Heart right ventricle (tissue), 16 donors: ENCODE measurements around the gene EPHB6. TPM values are rescaled to one million over a fixed set of nuclear protein-coding genes. Genes with fewer than 3 reads are reported as not detected.

Experiments
- ATAC-seq, 8 donors: fragments of 200-7000 bp; cut with Tn5 transposase; one replicate each; pipeline ENCODE4 v1.9.1; 2020; ENCODE audit warnings: mild to moderate bottlenecking in 8 of 8, moderate library complexity in 8 of 8, moderate number of reproducible peaks in 1 of 8
- DNase-seq, 2 donors: peaks; one replicate each; pipeline ENCODE4 v3.0.0-alpha.2; 2020
- H3K27ac ChIP-seq, 10 donors: fragments of 200-600 bp; sonication (generic) in 2 of 10; one replicate each; pipeline versions ENCODE4 v1.5.0 to v1.8.0; 2020 to 2022; ENCODE audit warnings: mild to moderate bottlenecking in 3 of 10
- H3K27me3 ChIP-seq, 7 donors: fragments of 200-600 bp; one replicate each; pipeline ENCODE4 v1.8.0; 2021 to 2022; ENCODE audit warnings: mild to moderate bottlenecking in 2 of 7
- H3K36me3 ChIP-seq, 9 donors: fragments of 200-600 bp; sonication (generic) in 1 of 9; one replicate each; pipeline versions ENCODE4 v1.5.0 to v1.8.0; 2020 to 2022; ENCODE audit warnings: mild to moderate bottlenecking in 2 of 9
- H3K4me1 ChIP-seq, 9 donors: fragments of 200-600 bp; sonication (generic) in 1 of 9; one replicate each; pipeline versions ENCODE4 v1.5.0 to v1.8.0; 2020 to 2022; ENCODE audit warnings: mild to moderate bottlenecking in 4 of 9
- H3K4me3 ChIP-seq, 10 donors: fragments of 200-600 bp; sonication (generic) in 2 of 10; one replicate each; pipeline versions ENCODE4 v1.5.0 to v1.8.0; 2020 to 2022; ENCODE audit warnings: mild to moderate bottlenecking in 7 of 10, moderate library complexity in 2 of 10
- H3K9me3 ChIP-seq, 11 donors: fragments of 200-600 bp in 10 of 11; sonication (generic) in 2 of 11; one replicate each; pipeline versions ENCODE4 v1.5.0 to v1.8.0; 2013 to 2022; ENCODE audit warnings: mild to moderate bottlenecking in 2 of 11, control low read depth in 1 of 11, moderate library complexity in 1 of 11
- CTCF ChIP-seq, 9 donors: fragments of 200-600 bp; sonication (generic) in 2 of 9; IDR thresholded peaks; one replicate each; pipeline versions ENCODE4 v1.5.0 to v1.8.0; 2021 to 2022; ENCODE audit warnings: antibody characterized with exemption in 9 of 9, mild to moderate bottlenecking in 5 of 9, moderate library complexity in 1 of 9
- WGBS, 2 donors: extraction: QIAGEN DNeasy Blood & Tissue Kit; methylation state at CpG; one replicate each; pipeline ENCODE4 v1.1.7; 2013; ENCODE audit warnings: inconsistent platforms in 1 of 2; 5-methylcytosine and 5-hydroxymethylcytosine counted together
- intact Hi-C, 10 donors: fragments of 100-400 bp; cut with DNase I; formaldehyde crosslinking; loops; one replicate each; pipeline versions ENCODE4 v1.11.1 to v1.14.2; 2022
- polyA plus RNA-seq, 2 donors: library from polyadenylated mRNA; stranded (reverse); fragments of 200-250 nt; gene quantifications; one replicate each; pipeline ENCODE4 v1.2.3, GENCODE V29; 2013
- total RNA-seq, 10 donors: library from RNA; stranded (reverse); fragmentation: NEBNext Ultra II Directional in 3 of 10; extraction: Animal tissue kit (Norgen Biotek cat#: 25700) in 3 of 10; gene quantifications; one replicate each; pipeline versions ENCODE4 v1.2.1 to v1.2.4, GENCODE V29; 2021 to 2023
- donor health status: Arrhythmogenic right ventricular cardiomyopathy.
- donor health status: ischemic (EF 13 %, LVEDD 7.1; RV severe dilation, severe dysfunction).
- donor health status: healthy with polysubstance abuse.
- donor health status: DM: no; HTN: yes; CAD: no.
- donor health status: DM: no; HTN: no; CAD: no.
- donor health status: ischemic (EF 25% LVEDD 6.9; RV normal size, moderate dysfunction).
- donor health status: ischemic (EF 25% LVEDD 5.7; RV mildly dilated, moderate dysfunction).
- donor health status: healthy.
- donor health status: DM: yes; HTN: yes; CAD: no.
- donor health status: Ischemic cardiomyopathy.
- donor health status: ischemic (EF 35%, LVEDD 5.7; RV mildly dilated, moderate dysfunction).
- donor health status: nonischemic (EF 11% LVEDD 7.7; RV severe dilation, severe dysfunction).
- donor health status: DM: yes; HTN: yes; CAD: no.
- donor health status: PGD.
- donor health status: ischemic (EF 29% LVEDD 5.4; RV normal size, mild dysfunction).
- donor health status: nonischemic (EF 23%, LVEDD 6.1; RV moderate dilation, normal function).

Gene EPHB6
- total and polyA plus RNA-seq, 12 donors, result 0.55 to 14.9 (median 2.6) TPM

- no peak within 1 kb of the TSS for H3K4me3 ChIP-seq
- H3K9me3 ChIP-seq, result no peaks in the 10 kb centered on the region
- WGBS, 2 donors, result 47 to 56% methylated on average over 16 of the region's 16 CpGs
- ATAC-seq (no peak), DNase-seq (no peak)
- H3K27ac ChIP-seq, result no peak within 1 kb of the TSS
- no peak for TF ChIP-seq CTCF (IDR thresholded peaks at IDR 0.05)
- H3K4me1 ChIP-seq, result no peaks in the 10 kb centered on the region
- no peaks in the 10 kb centered on the region for H3K36me3 ChIP-seq
- peaks cover 0 to 41% (median 21%) of the 10 kb centered on the region in 7 donors for H3K27me3 ChIP-seq
- intact Hi-C loops, result loop anchor here in 1 of 10 donors (10.0 kb wide), 1 partner anchor 109 kb away; no protein-coding TSS in a partner anchor
Observed at GRCh38 chr7:142885311-142886230, 30.7 kb downstream of the EPHB6 start, which contains the start of gene TRPV6. Gene TRPV6, minus strand, starts transcription at chr7:142885745.

- H3K27ac ChIP-seq, result no peak overlapping the region
- H3K36me3 ChIP-seq, result no peaks in the 10 kb centered on the region
- H3K9me3 ChIP-seq, result no peaks in the 10 kb centered on the region
- DNase-seq, result no peak
- no peak for TF ChIP-seq CTCF (IDR thresholded peaks at IDR 0.05)
- no peaks in the 10 kb centered on the region for H3K4me1 ChIP-seq
- WGBS, 2 donors, result 76 to 84% methylated on average over 7 of the region's 7 CpGs
- ATAC-seq, result no peak
- intact Hi-C loops, result loop anchor here in 1 of 10 donors (10.0 kb wide), 1 partner anchor 108 kb away; no protein-coding TSS in a partner anchor
- H3K27me3 ChIP-seq, result peaks cover 0 to 38% (median 19%) of the 10 kb centered on the region in 7 donors
- no peak overlapping the region for H3K4me3 ChIP-seq
Observed at GRCh38 chr7:142886866-142887265, 32.0 kb downstream of the EPHB6 start.

- H3K36me3 ChIP-seq, result no peaks in the 10 kb centered on the region
- H3K4me1 ChIP-seq, result no peaks in the 10 kb centered on the region
- no peaks in the 10 kb centered on the region for H3K9me3 ChIP-seq
- ATAC-seq, result no peak
- no peak for TF ChIP-seq CTCF (IDR thresholded peaks at IDR 0.05)
- peaks cover 0 to 37% (median 19%) of the 10 kb centered on the region in 7 donors for H3K27me3 ChIP-seq
- WGBS, 2 donors, result 87 to 90% methylated on average over 12 of the region's 12 CpGs
- no peak for DNase-seq
- H3K27ac ChIP-seq, result no peak overlapping the region
- no peak overlapping the region for H3K4me3 ChIP-seq
- intact Hi-C loops, result loop anchor here in 1 of 10 donors (10.0 kb wide), 1 partner anchor 107 kb away; no protein-coding TSS in a partner anchor
Observed at GRCh38 chr7:142887282-142888015, 32.6 kb downstream of the EPHB6 start.

- no peaks in the 10 kb centered on the region for H3K4me1 ChIP-seq
- H3K4me3 ChIP-seq, result no peak overlapping the region
- DNase-seq, result no peak
- no peaks in the 10 kb centered on the region for H3K36me3 ChIP-seq
- intact Hi-C loops, result loop anchor here in 2 of 10 donors (10.0 kb wide), 2 partner anchors 55 to 105 kb away; no protein-coding TSS in a partner anchor
- no peak for TF ChIP-seq CTCF (IDR thresholded peaks at IDR 0.05)
- H3K27me3 ChIP-seq, result peaks cover 0 to 41% (median 19%) of the 10 kb centered on the region in 7 donors
- no peak overlapping the region for H3K27ac ChIP-seq
- no peak for ATAC-seq
- 69 to 89% methylated on average over 3 of the region's 3 CpGs for WGBS, 2 donors
- no peaks in the 10 kb centered on the region for H3K9me3 ChIP-seq
Observed at GRCh38 chr7:142889816-142890215, 34.9 kb downstream of the EPHB6 start.
